ENCODE measurements around the gene MACROD2.
A peak's percentile ranks its signal among the peaks of the same experiment; 100 is the strongest.

The MACROD2 gene

GRCh38 chr20:14313341-14314020 lies 318.2 kb downstream of the MACROD2 start:
- H3K4me3 ChIP-seq: no peak overlapping the region
- peak in 1 of 2 experiments; percentile 78 for DNase-seq (ENCODE audit: low spot score in 2 of 2)
- peaks cover 5% of the 10 kb centered on the region for H3K4me1 ChIP-seq
- in situ Hi-C loops (cut with MboI; ENCODE audit: low sequenced_read_pairs): no loop called here
- no peaks in the 10 kb centered on the region for H3K9me3 ChIP-seq
- H3K36me3 ChIP-seq (replicated peaks): no peaks in the 10 kb centered on the region
- no peaks in the 10 kb centered on the region for H3K27me3 ChIP-seq (ENCODE audit: low read depth)

GRCh38 chr20:14319704-14320103 lies 324.4 kb downstream of the MACROD2 start:
- Histone ChIP-seq H3K36me3 (replicated peaks) (no peaks in the 10 kb centered on the region), H3K9me3 (no peaks in the 10 kb centered on the region), H3K4me1 (no peaks in the 10 kb centered on the region), H3K27me3 (ENCODE audit: low read depth) (no peaks in the 10 kb centered on the region; the same call in 1 of the 2 replicates), H3K4me3 (no peak overlapping the region)
- in situ Hi-C loops (cut with MboI; ENCODE audit: low sequenced_read_pairs): no loop called here
- DNase-seq (ENCODE audit: low spot score in 2 of 2): no peak

- Histone ChIP-seq H3K9me3 (no peaks in the 10 kb centered on the region), H3K4me1 (peaks cover 4% of the 10 kb centered on the region; the same call in 1 of the 2 replicates), H3K36me3 (replicated peaks) (no peaks in the 10 kb centered on the region), H3K4me3 (no peak overlapping the region), H3K27me3 (ENCODE audit: low read depth) (peaks cover 23% of the 10 kb centered on the region)
- in situ Hi-C loops (cut with MboI; ENCODE audit: low sequenced_read_pairs): no loop called here
- DNase-seq (ENCODE audit: low spot score in 2 of 2): no peak
These were observed 336.3 kb downstream of the MACROD2 start for GRCh38 chr20:14331646-14332045.

- DNase-seq (ENCODE audit: low spot score in 2 of 2): no peak
- H3K4me3 ChIP-seq: no peak overlapping the region
- in situ Hi-C loops (cut with MboI; ENCODE audit: low sequenced_read_pairs): no loop called here
These were observed 337.6 kb downstream of the MACROD2 start for GRCh38 chr20:14332866-14333265.

GRCh38 chr20:14333721-14334120 lies 338.4 kb downstream of the MACROD2 start:
- no peak for DNase-seq (ENCODE audit: low spot score in 2 of 2)
- in situ Hi-C loops (cut with MboI; ENCODE audit: low sequenced_read_pairs): no loop called here
- H3K9me3 ChIP-seq: no peaks in the 10 kb centered on the region
- H3K27me3 ChIP-seq (ENCODE audit: low read depth): peaks cover 22% of the 10 kb centered on the region
- H3K36me3 ChIP-seq (replicated peaks): no peaks in the 10 kb centered on the region
- H3K4me1 ChIP-seq: peaks cover 4% of the 10 kb centered on the region; the same call in 1 of the 2 replicates
- H3K4me3 ChIP-seq: no peak overlapping the region

More at GRCh38 chr20:14332866-14333265, 337.6 kb downstream of the MACROD2 start:
- no peaks in the 10 kb centered on the region for H3K36me3 ChIP-seq (replicated peaks)
- H3K4me1 ChIP-seq: peaks cover 4% of the 10 kb centered on the region; the same call in 1 of the 2 replicates
- H3K9me3 ChIP-seq: no peaks in the 10 kb centered on the region
- H3K27me3 ChIP-seq (ENCODE audit: low read depth): peaks cover 22% of the 10 kb centered on the region

GRCh38 chr20:14334306-14334930 lies 339.1 kb downstream of the MACROD2 start:
- Histone ChIP-seq H3K36me3 (replicated peaks) (no peaks in the 10 kb centered on the region), H3K9me3 (no peaks in the 10 kb centered on the region), H3K4me3 (no peak overlapping the region), H3K27me3 (ENCODE audit: low read depth) (peaks cover 19% of the 10 kb centered on the region), H3K4me1 (peaks cover 4% of the 10 kb centered on the region; the same call in 1 of the 2 replicates)
- DNase-seq (ENCODE audit: low spot score in 2 of 2): no peak
- in situ Hi-C loops (cut with MboI; ENCODE audit: low sequenced_read_pairs): no loop called here

- in situ Hi-C loops (cut with MboI; ENCODE audit: low sequenced_read_pairs): no loop called here
- no peaks in the 10 kb centered on the region for H3K36me3 ChIP-seq (replicated peaks)
- peaks cover 19% of the 10 kb centered on the region for H3K27me3 ChIP-seq (ENCODE audit: low read depth)
- H3K9me3 ChIP-seq: no peaks in the 10 kb centered on the region
- DNase-seq (ENCODE audit: low spot score in 2 of 2): no peak
- H3K4me1 ChIP-seq: peaks cover 4% of the 10 kb centered on the region; the same call in 1 of the 2 replicates
- no peak overlapping the region for H3K4me3 ChIP-seq
These were observed 339.7 kb downstream of the MACROD2 start for GRCh38 chr20:14335052-14335451.

- Histone ChIP-seq H3K4me3 (no peak overlapping the region), H3K4me1 (peaks cover under 1% of the 10 kb centered on the region; the same call in 1 of the 2 replicates), H3K9me3 (no peaks in the 10 kb centered on the region), H3K36me3 (replicated peaks) (no peaks in the 10 kb centered on the region), H3K27me3 (ENCODE audit: low read depth) (peaks cover 13% of the 10 kb centered on the region)
- in situ Hi-C loops (cut with MboI; ENCODE audit: low sequenced_read_pairs): no loop called here
- DNase-seq (ENCODE audit: low spot score in 2 of 2): no peak
These were observed 341.4 kb downstream of the MACROD2 start for GRCh38 chr20:14336686-14337085.

GRCh38 chr20:14337400-14338171 lies 342.3 kb downstream of the MACROD2 start, which contains the start of gene FLRT3:
FLRT3 (minus strand) TSS chr20:14337612; CDS start chr20:14327506, 10,106 bp downstream.
- no peaks in the 10 kb centered on the region for H3K36me3 ChIP-seq (replicated peaks)
- no peak within 1 kb of the TSS for H3K4me3 ChIP-seq
- peaks cover 13% of the 10 kb centered on the region for H3K27me3 ChIP-seq (ENCODE audit: low read depth)
- in situ Hi-C loops (cut with MboI; ENCODE audit: low sequenced_read_pairs): no loop called here
- no peaks in the 10 kb centered on the region for H3K4me1 ChIP-seq
- no peaks in the 10 kb centered on the region for H3K9me3 ChIP-seq
- DNase-seq (ENCODE audit: low spot score in 2 of 2): peak; percentile 62 to 66

- in situ Hi-C loops (cut with MboI; ENCODE audit: low sequenced_read_pairs): no loop called here
- Histone ChIP-seq H3K27me3 (ENCODE audit: low read depth) (no peaks in the 10 kb centered on the region), H3K4me1 (no peaks in the 10 kb centered on the region), H3K9me3 (no peaks in the 10 kb centered on the region), H3K4me3 (no peak overlapping the region), H3K36me3 (replicated peaks) (no peaks in the 10 kb centered on the region)
- no peak for DNase-seq (ENCODE audit: low spot score in 2 of 2)
These were observed 346.5 kb downstream of the MACROD2 start for GRCh38 chr20:14341801-14342200.

- Histone ChIP-seq H3K4me3 (no peak overlapping the region), H3K9me3 (no peaks in the 10 kb centered on the region), H3K4me1 (no peaks in the 10 kb centered on the region), H3K27me3 (ENCODE audit: low read depth) (no peaks in the 10 kb centered on the region), H3K36me3 (replicated peaks) (no peaks in the 10 kb centered on the region)
- in situ Hi-C loops (cut with MboI; ENCODE audit: low sequenced_read_pairs): no loop called here
- no peak for DNase-seq (ENCODE audit: low spot score in 2 of 2)
These were observed 347.6 kb downstream of the MACROD2 start for GRCh38 chr20:14342918-14343317.

GRCh38 chr20:14343491-14344065 lies 348.3 kb downstream of the MACROD2 start:
- in situ Hi-C loops (cut with MboI; ENCODE audit: low sequenced_read_pairs): no loop called here
- H3K9me3 ChIP-seq: no peaks in the 10 kb centered on the region
- no peak for DNase-seq (ENCODE audit: low spot score in 2 of 2)
- no peaks in the 10 kb centered on the region for H3K27me3 ChIP-seq (ENCODE audit: low read depth)
- no peak overlapping the region for H3K4me3 ChIP-seq
- H3K4me1 ChIP-seq: no peaks in the 10 kb centered on the region
- H3K36me3 ChIP-seq (replicated peaks): no peaks in the 10 kb centered on the region

GRCh38 chr20:14344746-14345145 lies 349.4 kb downstream of the MACROD2 start:
- in situ Hi-C loops (cut with MboI; ENCODE audit: low sequenced_read_pairs): no loop called here
- DNase-seq (ENCODE audit: low spot score in 2 of 2): no peak
- no peak overlapping the region for H3K4me3 ChIP-seq

More at GRCh38 chr20:14344746-14345145, 349.4 kb downstream of the MACROD2 start:
- Histone ChIP-seq H3K9me3 (no peaks in the 10 kb centered on the region), H3K36me3 (replicated peaks) (no peaks in the 10 kb centered on the region), H3K27me3 (ENCODE audit: low read depth) (no peaks in the 10 kb centered on the region), H3K4me1 (no peaks in the 10 kb centered on the region)

All from HAP-1 (cell line).